Adrenal gland (tissue), 12 donors: ENCODE data around the gene DRC3. TPM values are rescaled to one million over a fixed set of nuclear protein-coding genes. Genes with fewer than 3 reads are reported as not detected.

Source experiments
- DNase-seq, 7 donors: peaks; one replicate each; pipeline ENCODE4 v3.0.0-alpha.2; 2019 to 2020
- H3K27ac ChIP-seq, 5 donors: fragments of 200-600 bp; sonication (generic) in 4 of 5; 1 replicate in 3 of 5; 2 replicates in 2 of 5; pipeline versions ENCODE4 v1.5.1 to v1.8.0; 2016 to 2020; ENCODE audit warnings: mild to moderate bottlenecking in 1 of 5
- H3K27me3 ChIP-seq: fragments of 200-600 bp; 2 replicates; pipeline ENCODE4 v1.8.0; 2021
- H3K36me3 ChIP-seq, 2 donors: fragments of 200-600 bp; replicated peaks in 1 of 2; 1 replicate in 1 of 2; 2 replicates in 1 of 2; pipeline versions ENCODE4 v1.5.1 to v1.8.0; 2018 to 2022
- H3K4me1 ChIP-seq, 2 donors: fragments of 200-600 bp; replicated peaks in 1 of 2; 1 replicate in 1 of 2; 2 replicates in 1 of 2; pipeline versions ENCODE4 v1.5.1 to v1.8.0; 2018 to 2021
- H3K4me3 ChIP-seq, 4 donors: fragments of 200-600 bp; sonication (generic) in 3 of 4; one replicate each; pipeline ENCODE4 v1.5.1; 2016 to 2018
- H3K9me3 ChIP-seq, 3 donors: fragments of 200-600 bp; sonication (generic) in 1 of 3; replicated peaks in 1 of 3; 1 replicate in 2 of 3; 2 replicates in 1 of 3; pipeline versions ENCODE4 v1.5.1 to v1.8.0; 2016 to 2021
- CTCF ChIP-seq, 6 experiments: fragments of 450-650 bp in 4 of 6; fragments of 200-600 bp in 2 of 6; sonication (generic) in 1 of 6; IDR thresholded peaks; 1 replicate in 5 of 6; 2 replicates in 1 of 6; pipeline versions ENCODE4 v1.5.1 to v1.8.0; 2016 to 2021; ENCODE audit warnings: antibody characterized with exemption in 6 of 6, mild to moderate bottlenecking in 2 of 6, moderate library complexity in 1 of 6
- POLR2A ChIP-seq, 2 donors: fragments of 450-650 bp; IDR thresholded peaks; one replicate each; pipeline ENCODE4 v1.6.1; 2017; ENCODE audit warnings: antibody characterized with exemption in 2 of 2, mild to moderate bottlenecking in 2 of 2, moderate library complexity in 1 of 2
- WGBS, 4 donors: extraction: QIAGEN DNeasy Blood & Tissue Kit in 2 of 4; methylation state at CpG; one replicate each; pipeline versions ENCODE4 v1.1.5 to v1.1.7; 2013 to 2017; 5-methylcytosine and 5-hydroxymethylcytosine counted together
- intact Hi-C, 2 donors: fragments of 100-400 bp; cut with DNase I; formaldehyde crosslinking; loops; one replicate each; pipeline versions ENCODE4 v1.14.1 to v1.15.0; 2022 to 2023
- polyA plus RNA-seq, 3 donors: library from polyadenylated mRNA; stranded (reverse); fragments of 200-250 nt in 2 of 3; fragments of 350-450 nt in 1 of 3; fragmentation: Illumina TruSeq in 1 of 3; extraction: RNeasy Lipid Tissue Mini Kit (QIAGEN cat#74804) in 1 of 3; gene quantifications; one replicate each; pipeline ENCODE4 v1.2.3, GENCODE V29; 2013 to 2014
- total RNA-seq, 9 donors: library from RNA; depleted of rRNA in 4 of 9; stranded (reverse); fragments of >200 nt in 4 of 9; fragments of 120-200 nt in 1 of 9; fragmentation: NEBNext Ultra II Directional in 1 of 9; extraction: Animal tissue kit (Norgen Biotek cat#: 25700) in 1 of 9; gene quantifications; one replicate each; pipeline versions ENCODE4 v1.1.0 to v1.2.4, GENCODE V29; 2013 to 2023
- donor health status: healthy with polysubstance abuse.
- donor health status: Bipolar disorder and iron deficiency.
- donor health status: DM: yes; HTN: yes; CAD: no.
- donor health status: DM: no; HTN: no; CAD: no.
- donor health status: DM: no; HTN: no; CAD: no.
- donor health status: DM: yes; HTN: yes; CAD: no.

DRC3 gene
- total and polyA plus RNA-seq, 12 donors: 0.17 to 21.3 (median 3.6) TPM

- no peak for TF ChIP-seq CTCF (IDR thresholded peaks at IDR 0.05)
- no peak for TF ChIP-seq POLR2A (IDR thresholded peaks at IDR 0.05)
- Histone ChIP-seq H3K27ac (peak overlapping the region in 4 of 5 donors; percentile 9 to 75 (median 69)), H3K4me3 (peak overlapping the region in 1 of 4 donors; percentile 24), H3K36me3 (no peaks in the 10 kb centered on the region), H3K4me1 (peaks cover 45 to 56% of the 10 kb centered on the region in 2 donors), H3K27me3 (no peaks in the 10 kb centered on the region), H3K9me3 (no peaks in the 10 kb centered on the region)
- no peak for DNase-seq
- 35 to 44% (median 42%) methylated on average over 7 of the region's 7 CpGs for WGBS, 4 donors
- intact Hi-C loops: no loop called here
Measured at GRCh38 chr17:17959520-17960361, 12.9 kb upstream of the DRC3 start.

GRCh38 chr17:17960500-17961030, 12.1 kb upstream of the DRC3 start:
- DNase-seq: no peak
- intact Hi-C loops: no loop called here
- WGBS, 4 donors: 70 to 75% (median 71%) methylated on average over 5 of the region's 5 CpGs
- TF ChIP-seq POLR2A (IDR thresholded peaks at IDR 0.05): no peak
- no peak for TF ChIP-seq CTCF (IDR thresholded peaks at IDR 0.05)
- no peak overlapping the region for H3K4me3 ChIP-seq
- H3K36me3 ChIP-seq: no peaks in the 10 kb centered on the region
- H3K4me1 ChIP-seq: peaks cover 45 to 63% of the 10 kb centered on the region in 2 donors
- no peaks in the 10 kb centered on the region for H3K9me3 ChIP-seq
- H3K27ac ChIP-seq: peak overlapping the region in 3 of 5 donors; percentile 63 to 75 (median 75)
- no peaks in the 10 kb centered on the region for H3K27me3 ChIP-seq

GRCh38 chr17:17963066-17963465, 9.6 kb upstream of the DRC3 start:
- H3K4me1 ChIP-seq: peaks cover 36 to 60% of the 10 kb centered on the region in 2 donors
- no peaks in the 10 kb centered on the region for H3K9me3 ChIP-seq
- no peaks in the 10 kb centered on the region for H3K27me3 ChIP-seq
- TF ChIP-seq CTCF (IDR thresholded peaks at IDR 0.05) (no peak), POLR2A (IDR thresholded peaks at IDR 0.05) (no peak)
- H3K4me3 ChIP-seq: no peak overlapping the region
- no peak for DNase-seq
- peak overlapping the region in 1 of 5 donors; percentile 32 for H3K27ac ChIP-seq
- H3K36me3 ChIP-seq: no peaks in the 10 kb centered on the region
- 77 to 84% (median 81%) methylated on average over 4 of the region's 4 CpGs for WGBS, 4 donors
- intact Hi-C loops: no loop called here

- H3K4me1 ChIP-seq: peaks cover 28 to 55% of the 10 kb centered on the region in 2 donors
- no peak for TF ChIP-seq POLR2A (IDR thresholded peaks at IDR 0.05)
- TF ChIP-seq CTCF (IDR thresholded peaks at IDR 0.05): no peak
- H3K4me3 ChIP-seq: no peak overlapping the region
- 43 to 54% (median 44%) methylated on average over 7 of the region's 7 CpGs for WGBS, 4 donors
- H3K27ac ChIP-seq: peak overlapping the region in 2 of 5 donors; percentile 3 to 32
- H3K36me3 ChIP-seq: no peaks in the 10 kb centered on the region
- H3K9me3 ChIP-seq: no peaks in the 10 kb centered on the region
- no peaks in the 10 kb centered on the region for H3K27me3 ChIP-seq
- DNase-seq: no peak
- intact Hi-C loops: no loop called here
Measured at GRCh38 chr17:17963694-17964436, 8.8 kb upstream of the DRC3 start.
